Measurements from ENCODE around the gene EPB41. TPM values are rescaled to one million over a fixed set of nuclear protein-coding genes. Genes with fewer than 3 reads are reported as not detected.

Gene EPB41
- total and polyA plus RNA-seq, 2 of the 4 experiments (the other 2 are of a cell fraction): 4.6 to 10.0 TPM

- no peaks in the 10 kb centered on the region for H3K9me3 ChIP-seq (ENCODE audit: control insufficient read depth, insufficient read depth, low read length)
- no peak overlapping the region for H3K14ac ChIP-seq (replicated peaks; ENCODE audit: low read depth, low read length)
- H3K79me1 ChIP-seq (ENCODE audit: low read depth in 1 of 2, low read length in 2 of 2): no peaks in the 10 kb centered on the region
- no peak overlapping the region for H4K8ac ChIP-seq (ENCODE audit: low read depth in 2 of 2, low read length in 2 of 2)
- H3K9me1 ChIP-seq (ENCODE audit: insufficient read depth, low read length): peaks cover 4% of the 10 kb centered on the region; the same call in 1 of the 2 replicates
- no peak overlapping the region for H2AK5ac ChIP-seq (ENCODE audit: low read depth, low read length)
- no TSS peak for BruUV-seq (replicated peaks)
- H3K4me1 ChIP-seq (ENCODE audit: control insufficient read depth, insufficient read depth, low read length): peaks cover 4% of the 10 kb centered on the region
- no peak overlapping the region for H4K91ac ChIP-seq (ENCODE audit: insufficient read depth, low read depth, low read length)
- H3K4ac ChIP-seq (ENCODE audit: low read depth, low read length): no peak overlapping the region
- H3K56ac ChIP-seq (ENCODE audit: extremely low read depth, insufficient read depth, low read length): no peak overlapping the region
- H3K27ac ChIP-seq (ENCODE audit: insufficient read depth, low read length): no peak overlapping the region
- dilution Hi-C loops (cut with HindIII; ENCODE audit: low sequenced_read_pairs, unreplicated experiment) (no loop called here), in situ Hi-C loops (cut with MboI; ENCODE audit: low sequenced_read_pairs) (no loop called here), intact Hi-C loops (cut with micrococcal nuclease) (no loop called here)
- no peak overlapping the region for H2AFZ ChIP-seq (replicated peaks; ENCODE audit: low read length, poor library complexity)
- no peak overlapping the region for H3K4me2 ChIP-seq (ENCODE audit: low read depth, low read length)
- H4K20me1 ChIP-seq (ENCODE audit: insufficient read depth, low read length): no peaks in the 10 kb centered on the region
- no peak overlapping the region for H2BK5ac ChIP-seq (ENCODE audit: low read depth, low read length, poor library complexity, severe bottlenecking)
- 100% methylated on average over 1 of the region's 2 CpGs; no CpG with 5 or more reads in 1 of the 2 experiments for WGBS, 2 experiments (ENCODE audit: extremely low coverage in 2 of 2, insufficient read length in 1 of 2)
- no peaks in the 10 kb centered on the region for H3K27me3 ChIP-seq (ENCODE audit: control insufficient read depth, insufficient read depth, low read length)
- no peak overlapping the region for H2AK9ac ChIP-seq (replicated peaks; ENCODE audit: low read depth, low read length, poor library complexity)
- H3K18ac ChIP-seq (ENCODE audit: low read depth, low read length): no peak overlapping the region
- ChIA-PET CTCF (no interaction called here), POLR2A (ENCODE audit: unreplicated experiment) (no interaction called here)
- no peak overlapping the region for H2BK15ac ChIP-seq (ENCODE audit: low read depth, low read length)
- no peak overlapping the region for H3K9ac ChIP-seq (ENCODE audit: low read depth, low read length)
- DNase-seq (no peak), ATAC-seq (ENCODE audit: low read depth) (no peak)
- H2BK120ac ChIP-seq (ENCODE audit: low read depth, low read length): no peak overlapping the region
- no peak overlapping the region for H3K4me3 ChIP-seq (ENCODE audit: insufficient read depth, low read depth, low read length)
- H3K36me3 ChIP-seq (ENCODE audit: control insufficient read depth, insufficient read depth, low read length): no peaks in the 10 kb centered on the region
- no peak overlapping the region for H4K5ac ChIP-seq (ENCODE audit: low read depth, low read length)
- TF ChIP-seq USF2 (IDR thresholded peaks at IDR 0.05; ENCODE audit: low read depth, low read length) (no peak), CHD1 (IDR thresholded peaks at IDR 0.05; ENCODE audit: low read depth, low read length) (no peak), BHLHE40 (IDR thresholded peaks at IDR 0.05; ENCODE audit: low read depth, low read length) (no peak)
- H3K23ac ChIP-seq (ENCODE audit: low read depth, low read length): no peak overlapping the region
- H2BK20ac ChIP-seq (ENCODE audit: low read depth, low read length): no peak overlapping the region
Measured at GRCh38 chr1:28976248-28976647, 61.9 kb downstream of the EPB41 start.

Data from IMR-90 (cell line).